A549 (cell line): Measurements from ENCODE around the gene BRI3BP. TPM values are rescaled to one million over a fixed set of nuclear protein-coding genes. Genes with fewer than 3 reads are reported as not detected.

Source experiments
- ATAC-seq, 2 experiments: fragments of 200-7000 bp in 1 of 2; fragments of >200 bp in 1 of 2; cut with Nextera tagmentation in 1 of 2; cut with Tn5 transposase in 1 of 2; 3 replicates each; pipeline versions ENCODE4 v1.8.0 to v1.9.1; 2018 to 2020; ENCODE audit warnings: mild to moderate bottlenecking in 1 of 2, moderate library complexity in 1 of 2
- CTCF ChIA-PET: fragments of 300-600 bp; sonication (Branson Sonifier 250); formaldehyde crosslinking; extraction: SDS; loops from one replicate; lab custom pipeline; 2021; ENCODE audit warnings: antibody characterized with exemption, inconsistent platforms; lab: Yijun Ruan, JAX
- POLR2A ChIA-PET: fragments of 350-600 bp; formaldehyde crosslinking; extraction: SDS; loops from one replicate; lab custom pipeline; 2021; ENCODE audit warnings: antibody characterized with exemption, inconsistent platforms; lab: Yijun Ruan, JAX
- DNase-seq, 2 experiments: peaks; one replicate each; pipeline versions ENCODE4 v3.0.0 to v3.0.0-alpha.2; 2011 to 2016; ENCODE audit warnings: low read depth in 1 of 2, low spot score in 1 of 2
- FAIRE-seq: peaks from 2 replicates; lab custom pipeline; 2011; peaks lifted over from hg19 to GRCh38; lab: Jason Lieb, UNC
- H3K27ac ChIP-seq, 2 experiments: fragments of >200 bp; sonication (Bioruptor Twin); formaldehyde crosslinking; 3 replicates each; pipeline ENCODE4 v1.5.1; 2016 to 2017
- H3K4me1 ChIP-seq: fragments of >200 bp; sonication (Bioruptor Twin); formaldehyde crosslinking; 3 replicates; pipeline ENCODE4 v1.6.1; 2016
- H3K4me2 ChIP-seq: fragments of >200 bp; sonication (Bioruptor Twin); formaldehyde crosslinking; 3 replicates; pipeline ENCODE4 v1.6.1; 2016
- H3K4me3 ChIP-seq: fragments of >200 bp; sonication (Bioruptor Twin); formaldehyde crosslinking; 3 replicates; pipeline ENCODE4 v1.5.1; 2016
- H3K9me3 ChIP-seq: fragments of >200 bp; sonication (Bioruptor Twin); formaldehyde crosslinking; 3 replicates; pipeline ENCODE4 v1.6.1; 2016
- ATOH8 ChIP-seq: fragments of 250-450 bp; sonication (Bioruptor Pico); IDR thresholded peaks from 2 replicates; pipeline ENCODE4 v1.5.0; 2020; ENCODE audit warnings: low read depth, mild to moderate bottlenecking, moderate library complexity
- BCL3 ChIP-seq: fragments of >200 bp; sonication (Bioruptor Twin); formaldehyde crosslinking; IDR thresholded peaks from 3 replicates; pipeline ENCODE4 v1.6.1; 2016
- BHLHE40 ChIP-seq: IDR thresholded peaks from 2 replicates; pipeline ENCODE4 v1.6.1; 2012; ENCODE audit warnings: low read depth, low read length, inconsistent platforms
- CHD2 ChIP-seq: fragments of 150-350 bp; IDR thresholded peaks from 2 replicates; pipeline ENCODE4 v1.6.1; 2014; ENCODE audit warnings: low read length; ENCODE audit not compliant: partially characterized antibody
- CHD4 ChIP-seq: fragments of 200-600 bp; sonication (generic); IDR thresholded peaks from 2 replicates; pipeline ENCODE4 v1.6.1; 2016; ENCODE audit warnings: antibody characterized with exemption, mild to moderate bottlenecking, borderline replicate concordance
- E2F6 ChIP-seq: IDR thresholded peaks from 2 replicates; pipeline ENCODE4 v1.6.1; 2012; ENCODE audit warnings: low read depth, borderline replicate concordance
- ELK1 ChIP-seq: fragments of 150-350 bp; IDR thresholded peaks from 2 replicates; pipeline ENCODE4 v1.6.1; 2014; ENCODE audit warnings: low read depth, mild to moderate bottlenecking, low read length
- ESRRA ChIP-seq: fragments of 150-350 bp; IDR thresholded peaks from 2 replicates; pipeline ENCODE4 v1.6.1; 2014; ENCODE audit warnings: mild to moderate bottlenecking, low read length, borderline replicate concordance
- FOSL2 ChIP-seq, 2 experiments: fragments of 450-650 bp in 1 of 2; fragments of >200 bp in 1 of 2; sonication (Bioruptor Twin) in 1 of 2; formaldehyde crosslinking; IDR thresholded peaks; 2 replicates each; pipeline versions ENCODE4 v1.5.0 to v1.6.1; 2016 to 2020; ENCODE audit warnings: mild to moderate bottlenecking in 1 of 2, moderate library complexity in 1 of 2
- FOXS1 ChIP-seq: fragments of 250-450 bp; sonication (Bioruptor Pico); IDR thresholded peaks from 2 replicates; pipeline ENCODE4 v1.5.0; 2020; ENCODE audit warnings: mild to moderate bottlenecking, moderate library complexity
- JUN ChIP-seq, 2 experiments: fragments of >200 bp; sonication (Bioruptor Twin); formaldehyde crosslinking; IDR thresholded peaks; 2 replicates in 1 of 2; 3 replicates in 1 of 2; pipeline ENCODE4 v1.6.1; 2016 to 2017
- JUNB ChIP-seq: fragments of >200 bp; sonication (Bioruptor Twin); formaldehyde crosslinking; IDR thresholded peaks from 2 replicates; pipeline ENCODE4 v1.6.1; 2016
- KDM5A ChIP-seq: fragments of 200-600 bp; sonication (generic); IDR thresholded peaks from 2 replicates; pipeline ENCODE4 v1.6.1; 2016; ENCODE audit warnings: antibody characterized with exemption, mild to moderate bottlenecking
- NPAS2 ChIP-seq: fragments of 250-450 bp; sonication (Bioruptor Pico); IDR thresholded peaks from 2 replicates; pipeline ENCODE4 v1.8.0; 2022; ENCODE audit warnings: mild to moderate bottlenecking, moderate library complexity, borderline replicate concordance
- POLR2AphosphoS2 ChIP-seq: conservative IDR thresholded peaks from 2 replicates; pipeline ENCODE4 v1.6.1; 2012; ENCODE audit warnings: low read length, improper control_type of control experiment, inconsistent platforms
- RAD21 ChIP-seq, 2 experiments: fragments of >200 bp in 1 of 2; sonication (Bioruptor Twin) in 1 of 2; formaldehyde crosslinking in 1 of 2; IDR thresholded peaks in 1 of 2; conservative IDR thresholded peaks in 1 of 2; 2 replicates in 1 of 2; 3 replicates in 1 of 2; pipeline ENCODE4 v1.6.1; 2012 to 2018; ENCODE audit warnings: inconsistent platforms in 1 of 2
- RFX5 ChIP-seq: fragments of 450-650 bp; IDR thresholded peaks from 2 replicates; pipeline ENCODE4 v1.7.1; 2014; ENCODE audit warnings: antibody characterized with exemption, mild to moderate bottlenecking, moderate library complexity
- SMC3 ChIP-seq: fragments of >200 bp; sonication (Bioruptor Twin); formaldehyde crosslinking; IDR thresholded peaks from 3 replicates; pipeline ENCODE4 v1.6.1; 2018; ENCODE audit warnings: inconsistent platforms
- TP53 ChIP-seq: fragments of 250-450 bp; sonication (Bioruptor Pico); IDR thresholded peaks from 2 replicates; pipeline ENCODE4 v1.5.0; 2021; ENCODE audit warnings: mild to moderate bottlenecking, moderate library complexity
- ZFP36 ChIP-seq: fragments of 450-650 bp; IDR thresholded peaks from 2 replicates; pipeline ENCODE4 v1.6.1; 2014; ENCODE audit warnings: borderline replicate concordance; ENCODE audit not compliant: partially characterized antibody
- WGBS: methylation state at CpG from one replicate; pipeline ENCODE4 v1.1.6; 2017; ENCODE audit errors: missing lambda C conversion rate; 5-methylcytosine and 5-hydroxymethylcytosine counted together
- polyA plus RNA-seq, 4 experiments: library from polyadenylated mRNA; depleted of rRNA in 3 of 4; stranded (reverse); fragments of >200 nt; fragmentation: RNase III in 1 of 4; extraction: RNeasy Plus Mini Kit Qiagen cat#74134 plus additional on column Dnase treatment in 1 of 4; gene quantifications; 2 replicates in 3 of 4; 3 replicates in 1 of 4; pipeline ENCODE4 v1.2.3, GENCODE V29; 2011 to 2017
- TF ChIP-seq, protein P1 (sequence below): fragments of >200 bp; sonication (Bioruptor Twin); formaldehyde crosslinking; IDR thresholded peaks from 3 replicates; pipeline ENCODE4 v1.5.1; 2016

Gene BRI3BP
- polyA plus RNA-seq, 2 of the 4 experiments (the other 2 are of a cell fraction), result 25.0 to 25.9 TPM

DNA sequence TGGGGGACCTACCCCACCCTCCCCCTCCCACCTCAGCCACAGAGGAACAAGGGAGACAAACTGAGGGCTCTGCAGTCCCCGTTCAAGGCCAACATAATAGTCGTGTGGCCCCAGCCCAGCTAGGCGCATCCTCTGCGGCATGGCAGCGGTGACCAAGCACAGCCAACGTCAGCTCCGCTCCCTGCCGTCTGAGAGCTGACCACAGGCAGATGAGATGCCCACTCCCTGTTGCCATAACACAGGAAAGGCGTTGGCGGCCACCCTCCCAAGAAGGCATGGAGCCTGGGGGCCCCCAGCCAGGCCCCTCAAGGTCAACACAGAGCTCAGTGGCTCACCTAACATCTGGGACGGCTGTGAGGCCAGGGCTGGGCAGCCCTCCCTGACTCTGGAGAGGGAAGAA lies 46.4 kb upstream of the BRI3BP start:
- H3K4me3 ChIP-seq, result no peak overlapping the region
- ATAC-seq (peak in 1 of 2 experiments; percentile 4; a peak in 1 of 6 replicates), DNase-seq (no peak), FAIRE-seq (no peak)
- H3K9me3 ChIP-seq, result no peaks in the 10 kb centered on the region
- TF ChIP-seq KDM5A (no peak), ATOH8 (no peak), RFX5 (no peak), TP53 (CRISPR knock-in tag) (no peak), E2F6 (no peak), BCL3 (no peak), FOSL2 (IDR thresholded peaks at IDR 0.05) (no peak), FOSL2 (CRISPR knock-in tag; IDR thresholded peaks at IDR 0.05) (no peak), RAD21 (conservative IDR thresholded peaks at IDR 0.05 in 1 of 2, IDR thresholded peaks at IDR 0.05 in 1 of 2) (no peak), ELK1 (no peak), CHD2 (no peak), POLR2AphosphoS2 (no peak), JUN (IDR thresholded peaks at IDR 0.05) (no peak), FOXS1 (no peak), JUNB (no peak), ZFP36 (no peak), CHD4 (no peak), SMC3 (no peak), BHLHE40 (no peak)
- TF ChIP-seq, protein P1, sequence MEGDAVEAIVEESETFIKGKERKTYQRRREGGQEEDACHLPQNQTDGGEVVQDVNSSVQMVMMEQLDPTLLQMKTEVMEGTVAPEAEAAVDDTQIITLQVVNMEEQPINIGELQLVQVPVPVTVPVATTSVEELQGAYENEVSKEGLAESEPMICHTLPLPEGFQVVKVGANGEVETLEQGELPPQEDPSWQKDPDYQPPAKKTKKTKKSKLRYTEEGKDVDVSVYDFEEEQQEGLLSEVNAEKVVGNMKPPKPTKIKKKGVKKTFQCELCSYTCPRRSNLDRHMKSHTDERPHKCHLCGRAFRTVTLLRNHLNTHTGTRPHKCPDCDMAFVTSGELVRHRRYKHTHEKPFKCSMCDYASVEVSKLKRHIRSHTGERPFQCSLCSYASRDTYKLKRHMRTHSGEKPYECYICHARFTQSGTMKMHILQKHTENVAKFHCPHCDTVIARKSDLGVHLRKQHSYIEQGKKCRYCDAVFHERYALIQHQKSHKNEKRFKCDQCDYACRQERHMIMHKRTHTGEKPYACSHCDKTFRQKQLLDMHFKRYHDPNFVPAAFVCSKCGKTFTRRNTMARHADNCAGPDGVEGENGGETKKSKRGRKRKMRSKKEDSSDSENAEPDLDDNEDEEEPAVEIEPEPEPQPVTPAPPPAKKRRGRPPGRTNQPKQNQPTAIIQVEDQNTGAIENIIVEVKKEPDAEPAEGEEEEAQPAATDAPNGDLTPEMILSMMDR, result no peak
- H3K27ac ChIP-seq, result no peak overlapping the region
- CTCF ChIA-PET, result interaction anchor here (8.1 to 14.4 kb wide), 2 partner anchors 7 to 42 kb away, joined by 96 to 243 read pairs; no protein-coding TSS in a partner anchor
- no peak overlapping the region for H3K4me2 ChIP-seq
- POLR2A ChIA-PET, result no interaction called here
- no peaks in the 10 kb centered on the region for H3K4me1 ChIP-seq
- 94% methylated on average over 7 of the region's 11 CpGs for WGBS

- peak in 1 of 2 experiments; percentile 10; a peak in 2 of 6 replicates for ATAC-seq
- no peak overlapping the region for H3K4me3 ChIP-seq
- DNase-seq, result no peak
- 92% methylated on average over 18 of the region's 20 CpGs for WGBS
- POLR2A ChIA-PET, result no interaction called here
- no peak overlapping the region for H3K4me2 ChIP-seq
- no peak overlapping the region for H3K27ac ChIP-seq
- no peak for TF ChIP-seq NPAS2
- TF ChIP-seq ESRRA, result no peak
- CTCF ChIA-PET, result interaction anchor here (14.4 kb wide), 1 partner anchor 43 kb away, joined by 243 read pairs; no protein-coding TSS in a partner anchor
- no peaks in the 10 kb centered on the region for H3K9me3 ChIP-seq
- no peak for FAIRE-seq
- H3K4me1 ChIP-seq, result no peaks in the 10 kb centered on the region
Measured at GRCh38 chr12:124947561-124948398, 45.7 kb upstream of the BRI3BP start.
